AG04450 (cell line): Measurements from ENCODE around the gene DDT. TPM values are rescaled to one million over a fixed set of nuclear protein-coding genes. Genes with fewer than 3 reads are reported as not detected.
A peak's percentile ranks its signal among the peaks of the same experiment; 100 is the strongest.
"Not testable (repeated sequence)": the region's sequence is repeated elsewhere in the genome, so short reads cannot be mapped to it uniquely, and the experiment has no call there.

Experiments
- CTCF ChIA-PET: fragments of 300-600, 350-600 bp; formaldehyde crosslinking; extraction: SDS; loops from one replicate; lab custom pipeline; 2022; ENCODE audit warnings: antibody characterized with exemption, inconsistent platforms; lab: Charles Lee
- POLR2A ChIA-PET: fragments of 350-600 bp; formaldehyde crosslinking; extraction: SDS; loops from one replicate; lab custom pipeline; 2021; ENCODE audit warnings: antibody characterized with exemption, inconsistent platforms; lab: Yijun Ruan, JAX
- DNase-seq: peaks from one replicate; pipeline ENCODE4 v3.0.0-alpha.2; 2011; ENCODE audit warnings: low read depth, low spot score
- H3K27ac ChIP-seq: one replicate; pipeline ENCODE4 v1.5.1; 2012; ENCODE audit warnings: low read depth, low read length, control low read depth
- H3K27me3 ChIP-seq: one replicate; pipeline ENCODE4 v1.6.0; 2012; ENCODE audit warnings: low read length; ENCODE audit not compliant: control insufficient read depth, insufficient read depth
- H3K4me3 ChIP-seq: 2 replicates; pipeline ENCODE4 v1.5.1; 2011; ENCODE audit warnings: mild to moderate bottlenecking, low read depth, low read length, control low read depth
- H3K9me3 ChIP-seq: 2 replicates; pipeline ENCODE4 v1.5.1; 2012; ENCODE audit warnings: low read length; ENCODE audit not compliant: control insufficient read depth, insufficient read depth
- polyA plus RNA-seq: library from polyadenylated mRNA; depleted of rRNA; stranded (reverse); fragments of >200 nt; gene quantifications from 2 replicates; pipeline ENCODE4 v1.2.3, GENCODE V29; 2011
- TF ChIP-seq, protein P1 (sequence below): IDR thresholded peaks from 2 replicates; pipeline ENCODE4 v1.5.1; 2011; ENCODE audit warnings: low read depth, low read length, control low read depth, inconsistent platforms

The DDT gene
- polyA plus RNA-seq, 1 experiment = 91.4 TPM

DNA sequence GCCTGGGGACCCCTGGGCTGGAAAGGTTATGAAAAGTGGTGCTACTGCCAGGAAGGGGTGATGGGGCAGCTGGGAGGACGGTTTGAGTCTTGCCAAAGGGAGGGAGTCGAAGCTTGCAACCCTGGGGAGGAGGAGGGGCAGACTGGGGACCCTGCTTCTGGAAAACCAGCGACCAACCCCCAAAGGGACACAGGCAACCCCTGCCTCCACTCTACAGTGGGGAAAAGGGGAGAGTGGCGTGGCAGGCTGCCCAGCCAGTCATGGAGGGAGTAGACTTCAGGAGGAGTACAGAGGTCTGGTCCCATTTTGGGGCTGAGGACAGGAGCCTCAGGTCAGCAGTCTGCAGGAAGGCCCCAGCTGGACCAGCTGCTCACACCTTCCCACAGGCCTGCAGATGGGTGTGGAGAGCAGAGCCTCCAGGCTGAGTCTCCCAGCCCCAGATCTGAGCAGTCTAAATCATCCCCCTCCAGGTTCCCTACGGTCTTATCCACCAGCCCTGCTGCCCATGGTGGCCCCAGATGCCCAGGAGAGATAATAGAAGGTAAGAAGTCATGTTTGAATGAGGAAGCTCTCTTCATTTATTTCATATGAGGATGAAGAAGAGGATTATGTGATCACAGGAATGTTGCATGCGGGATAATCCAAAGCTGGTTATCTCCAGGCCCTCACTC is 3.3 kb downstream of the DDT start:
- no peak for DNase-seq
- TF ChIP-seq, protein P1, sequence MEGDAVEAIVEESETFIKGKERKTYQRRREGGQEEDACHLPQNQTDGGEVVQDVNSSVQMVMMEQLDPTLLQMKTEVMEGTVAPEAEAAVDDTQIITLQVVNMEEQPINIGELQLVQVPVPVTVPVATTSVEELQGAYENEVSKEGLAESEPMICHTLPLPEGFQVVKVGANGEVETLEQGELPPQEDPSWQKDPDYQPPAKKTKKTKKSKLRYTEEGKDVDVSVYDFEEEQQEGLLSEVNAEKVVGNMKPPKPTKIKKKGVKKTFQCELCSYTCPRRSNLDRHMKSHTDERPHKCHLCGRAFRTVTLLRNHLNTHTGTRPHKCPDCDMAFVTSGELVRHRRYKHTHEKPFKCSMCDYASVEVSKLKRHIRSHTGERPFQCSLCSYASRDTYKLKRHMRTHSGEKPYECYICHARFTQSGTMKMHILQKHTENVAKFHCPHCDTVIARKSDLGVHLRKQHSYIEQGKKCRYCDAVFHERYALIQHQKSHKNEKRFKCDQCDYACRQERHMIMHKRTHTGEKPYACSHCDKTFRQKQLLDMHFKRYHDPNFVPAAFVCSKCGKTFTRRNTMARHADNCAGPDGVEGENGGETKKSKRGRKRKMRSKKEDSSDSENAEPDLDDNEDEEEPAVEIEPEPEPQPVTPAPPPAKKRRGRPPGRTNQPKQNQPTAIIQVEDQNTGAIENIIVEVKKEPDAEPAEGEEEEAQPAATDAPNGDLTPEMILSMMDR = no peak
- no peak overlapping the region for H3K4me3 ChIP-seq
- H3K27ac ChIP-seq = no peak overlapping the region
- ChIA-PET CTCF (interaction anchor here (0.6 kb wide), 1 partner anchor 185 kb away, joined by 3 read pairs; no protein-coding TSS in a partner anchor), POLR2A (no interaction called here)
- H3K9me3 ChIP-seq = no peaks in the 10 kb centered on the region
- no peaks in the 10 kb centered on the region for H3K27me3 ChIP-seq

DNA sequence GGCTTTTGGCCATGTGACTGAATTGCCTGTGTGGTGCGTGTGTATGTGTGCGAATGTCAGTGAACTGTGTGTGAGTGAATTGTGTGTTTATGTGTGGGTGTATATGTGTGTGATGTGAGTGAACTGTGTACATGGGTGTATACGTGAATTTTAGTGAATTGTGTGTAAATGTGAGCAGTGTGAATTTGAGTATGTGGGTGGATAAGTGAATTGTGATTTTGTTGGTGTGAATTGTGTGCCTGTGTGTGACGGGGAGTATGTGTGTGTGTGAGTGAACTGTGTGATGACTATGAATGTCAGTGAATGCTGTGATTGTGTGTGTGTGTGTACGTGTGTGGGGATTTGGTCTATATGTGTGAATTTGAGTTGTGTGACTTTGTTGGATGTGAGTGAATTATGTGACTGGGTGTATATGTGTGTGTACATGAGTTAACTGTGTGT is 4.0 kb downstream of the DDT start:
- POLR2A ChIA-PET = no interaction called here
- CTCF ChIA-PET = no interaction called here
- no peak overlapping the region for H3K4me3 ChIP-seq
- no peaks in the 10 kb centered on the region for H3K9me3 ChIP-seq
- H3K27me3 ChIP-seq = no peaks in the 10 kb centered on the region
- TF ChIP-seq, protein P1 = no peak
- no peak for DNase-seq
- no peak overlapping the region for H3K27ac ChIP-seq

DNA sequence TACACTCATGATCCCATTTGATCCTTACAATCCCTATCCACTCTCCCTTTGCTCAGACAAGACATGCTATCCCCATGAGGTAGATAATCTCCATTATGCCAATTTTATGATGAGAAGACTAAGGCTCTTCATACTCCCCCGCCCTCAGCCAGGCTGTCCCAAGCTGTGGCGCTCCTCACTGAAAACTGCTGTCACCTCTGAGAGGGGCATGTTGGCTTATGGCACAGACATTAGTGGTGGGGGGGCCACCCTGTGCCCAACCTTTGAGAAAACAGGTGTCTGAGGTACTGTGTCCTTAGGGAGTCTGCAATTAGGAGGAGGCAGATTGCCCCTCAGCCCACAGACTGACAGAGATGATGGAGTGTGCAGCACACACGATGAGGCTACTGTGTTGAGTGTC is 5.2 kb downstream of the DDT start:
- ChIA-PET POLR2A (no interaction called here), CTCF (no interaction called here)
- Histone ChIP-seq H3K27ac (no peak overlapping the region), H3K4me3 (no peak overlapping the region), H3K27me3 (no peaks in the 10 kb centered on the region), H3K9me3 (no peaks in the 10 kb centered on the region)
- TF ChIP-seq, protein P1 = no peak
- no peak for DNase-seq

DNA sequence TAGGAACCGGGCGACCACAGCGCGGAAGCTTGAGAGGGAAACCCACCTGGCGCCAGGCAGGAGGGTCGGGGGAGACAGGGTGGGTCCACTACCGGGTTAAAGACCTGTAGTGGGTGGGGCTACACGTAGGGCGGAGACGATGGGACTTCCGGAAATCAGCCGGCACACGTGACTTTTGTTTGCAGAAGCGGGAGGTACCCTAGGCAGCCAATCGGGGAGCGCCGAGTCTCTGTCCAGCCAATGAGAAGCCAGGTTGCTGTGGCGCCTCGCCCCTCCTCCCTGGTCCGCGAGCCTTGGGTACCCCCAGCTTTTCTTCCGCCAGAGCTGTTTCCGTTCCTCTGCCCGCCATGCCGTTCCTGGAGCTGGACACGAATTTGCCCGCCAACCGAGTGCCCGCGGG is 7.7 kb downstream of the DDT start, which contains the start of gene DDTL:
DDTL (plus strand) TSS at position 321 of the 400 bp plus-strand sequence; CDS start at position 348, 27 bp downstream.
- DNase-seq, H3K27me3 ChIP-seq, H3K4me3 ChIP-seq, H3K27ac ChIP-seq, POLR2A ChIA-PET, H3K9me3 ChIP-seq, CTCF ChIA-PET: not testable (repeated sequence)

DNA sequence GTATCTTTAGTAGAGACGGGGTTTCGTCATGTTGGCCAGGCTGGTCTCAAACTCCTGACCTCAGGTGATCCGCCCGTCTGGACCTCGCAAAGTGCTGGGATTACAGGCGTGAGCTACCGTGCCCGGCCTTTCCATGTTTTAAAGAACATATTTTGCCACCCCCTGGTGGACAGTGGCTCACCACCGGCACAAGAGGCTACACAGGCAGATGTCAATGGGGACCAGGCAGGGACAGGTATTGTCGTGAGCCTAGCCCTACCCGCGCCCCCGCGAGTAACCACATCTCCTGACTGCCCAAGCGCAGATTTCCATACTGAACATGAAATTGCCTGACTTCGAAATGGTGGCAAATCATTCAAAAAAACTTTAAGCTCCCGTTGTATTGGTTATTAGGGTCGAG is 8.1 kb downstream of the DDT start:
- CTCF ChIA-PET = not testable (repeated sequence)

DNA sequence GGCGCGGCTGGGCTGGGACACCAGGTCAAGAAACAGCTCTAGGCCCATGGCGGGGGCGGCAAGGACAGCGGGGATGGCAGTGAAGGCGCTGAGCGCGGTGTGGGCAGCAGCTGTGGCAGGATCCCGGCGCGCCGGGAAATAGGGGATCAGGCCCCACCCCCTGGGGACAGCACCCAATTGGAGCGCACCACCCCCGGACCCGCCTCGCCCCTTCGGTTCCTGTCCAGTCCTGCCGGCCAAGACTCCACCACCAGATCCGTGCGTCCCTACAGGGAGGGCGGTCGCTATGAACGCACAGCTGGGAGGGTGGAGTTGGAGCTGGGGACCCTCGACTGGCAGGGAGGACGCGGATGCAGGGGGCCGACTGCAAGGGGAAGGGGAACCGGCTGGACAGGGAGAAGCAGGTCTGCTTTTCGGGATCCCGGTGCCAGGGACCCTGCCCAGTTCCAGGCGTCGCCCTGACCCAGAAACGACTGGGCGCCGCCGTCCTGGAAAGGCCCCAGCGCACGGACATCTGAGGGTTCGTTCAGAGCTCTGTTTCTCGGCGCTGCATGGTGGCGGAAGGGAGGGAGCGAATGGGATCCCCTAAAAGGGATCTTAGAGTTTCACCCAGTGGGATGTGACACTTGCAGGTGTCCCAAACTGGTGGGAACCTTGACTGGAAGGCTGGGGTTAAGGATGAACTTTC is 13.0 kb downstream of the DDT start, which contains the start of gene GSTT2B:
GSTT2B (minus strand) TSS at position 112 of the 688 bp plus-strand sequence; CDS start at position 48, 64 bp downstream.
- H3K27ac ChIP-seq, H3K9me3 ChIP-seq, DNase-seq, CTCF ChIA-PET, POLR2A ChIA-PET, H3K27me3 ChIP-seq: not testable (repeated sequence)
- H3K4me3 ChIP-seq = peak within 1 kb of the TSS; percentile 51

More for the DNA sequence above, 8.1 kb downstream of the DDT start:
- H3K27ac ChIP-seq, H3K4me3 ChIP-seq, DNase-seq, H3K27me3 ChIP-seq, POLR2A ChIA-PET, H3K9me3 ChIP-seq: not testable (repeated sequence)
